EL (cell line): Measurements from ENCODE around the gene DFFB.
"Not testable (repeated sequence)": the region's sequence is repeated elsewhere in the genome, so short reads cannot be mapped to it uniquely, and the experiment has no call there.

ENCODE experiments used
- DNase-seq: peaks from one replicate; pipeline ENCODE4 v3.0.0-alpha.2; 2016

Gene DFFB

GRCh38 chr1:3911981-3912808 lies 54.9 kb downstream of the DFFB start:
- DNase-seq = no peak

DNA sequence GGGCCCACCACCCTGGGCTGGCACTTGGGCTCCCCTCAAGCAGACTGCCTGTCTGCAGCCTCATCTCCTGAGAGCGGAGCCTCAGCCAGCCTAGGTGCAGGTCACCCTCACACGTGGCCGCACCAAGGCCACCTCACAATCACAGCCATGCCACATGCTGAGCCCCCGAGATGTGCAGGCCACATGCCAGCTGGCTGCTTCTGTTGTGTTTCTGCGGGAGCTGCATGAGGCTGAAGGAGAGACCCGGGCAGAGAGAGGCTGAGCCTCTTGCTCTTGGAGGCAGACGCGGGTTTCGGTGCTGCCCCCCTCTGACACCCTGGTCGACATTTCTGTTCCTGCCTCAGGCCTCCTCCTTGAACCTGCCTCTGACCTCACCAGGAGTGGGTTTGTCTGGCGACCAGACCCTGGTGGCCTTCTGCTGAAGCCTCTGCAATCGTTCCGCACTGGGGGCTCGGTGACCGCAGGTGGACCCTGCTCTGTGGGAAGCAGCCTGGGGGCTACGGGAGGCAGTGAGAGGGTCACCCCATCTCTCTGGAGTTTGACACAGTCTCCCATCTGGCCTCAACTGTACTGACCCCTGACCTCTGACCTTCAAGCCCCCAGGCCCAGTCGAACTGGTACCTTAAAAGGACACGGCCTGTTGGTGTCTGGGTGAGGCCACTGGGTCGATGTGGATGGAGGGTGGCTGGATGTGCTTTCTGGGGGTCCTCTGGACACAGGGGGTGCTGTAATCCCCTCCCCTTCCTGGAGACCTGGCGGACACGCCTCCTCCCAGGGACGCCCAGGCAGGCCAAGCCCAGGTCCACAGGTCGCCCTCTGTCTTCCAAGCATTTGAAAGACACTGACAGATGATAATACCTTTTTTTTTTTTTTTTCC lies 55.8 kb downstream of the DFFB start:
- DNase-seq = no peak

GRCh38 chr1:3914331-3914851 lies 57.1 kb downstream of the DFFB start:
- no peak for DNase-seq

DNA sequence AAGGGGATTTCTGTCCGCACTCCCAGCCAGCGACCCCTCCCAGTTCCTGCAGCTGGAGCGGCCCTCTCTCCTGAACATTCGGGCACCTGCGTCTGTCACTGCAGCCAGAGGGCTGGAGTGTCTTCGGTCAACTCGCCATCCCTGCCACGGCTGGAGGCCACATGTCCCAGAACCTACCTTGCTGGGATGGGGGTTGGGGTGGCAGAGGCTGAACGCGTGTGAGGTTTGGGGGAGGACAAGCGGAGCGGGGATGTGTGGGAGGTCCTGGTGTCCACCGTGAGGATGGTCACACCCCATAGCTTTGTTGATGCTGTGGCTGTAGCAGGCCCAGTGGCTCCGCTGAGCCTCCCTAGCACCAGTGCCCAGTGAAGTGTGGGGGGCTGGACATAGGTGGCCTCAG lies 57.6 kb downstream of the DFFB start:
- no peak for DNase-seq

GRCh38 chr1:3915551-3916121 lies 58.4 kb downstream of the DFFB start:
- no peak for DNase-seq

DNA sequence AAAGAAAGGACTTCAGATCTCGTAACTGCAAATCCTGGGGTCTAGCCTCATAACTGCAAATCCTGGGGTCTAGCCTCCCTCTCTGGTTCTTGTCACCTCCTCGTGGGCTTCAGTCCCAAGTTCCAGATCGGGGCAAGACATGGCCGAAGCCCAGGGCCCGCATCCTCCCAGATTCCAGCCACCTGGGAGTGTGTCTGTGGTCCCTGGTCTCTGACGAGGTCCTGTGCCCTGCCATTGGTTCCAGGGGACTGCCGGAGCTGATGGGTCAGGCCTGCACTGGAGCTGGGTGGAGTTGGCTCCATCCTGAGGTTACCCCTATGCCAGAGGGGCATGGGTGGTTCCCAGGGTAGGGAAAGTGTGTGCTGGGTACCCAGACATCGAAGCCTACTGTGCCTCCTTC lies 60.5 kb downstream of the DFFB start:
- DNase-seq = no peak

GRCh38 chr1:3918359-3918758 lies 61.1 kb downstream of the DFFB start:
- not testable (repeated sequence) for DNase-seq

- DNase-seq = no peak
Observed at GRCh38 chr1:3918966-3919611, 61.8 kb downstream of the DFFB start.

DNA sequence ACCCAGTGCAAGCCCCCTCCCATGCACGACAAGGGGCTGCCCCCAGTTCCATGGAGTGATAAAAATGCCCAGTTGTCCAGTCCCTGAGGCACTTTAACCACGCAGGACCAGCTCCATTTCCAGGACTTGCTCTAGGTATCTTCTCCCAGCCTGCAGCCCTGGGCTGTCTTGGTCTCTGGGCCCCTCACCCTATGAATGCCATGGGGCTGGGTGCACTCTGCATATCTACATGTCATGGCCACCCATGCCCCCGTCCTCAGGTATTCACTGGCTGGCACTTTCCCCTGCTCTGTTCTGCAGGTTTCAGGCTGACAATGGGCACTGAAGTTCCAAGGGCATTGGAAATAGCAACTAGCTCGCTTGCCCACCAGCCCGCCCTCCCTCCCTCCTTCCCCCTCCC lies 62.4 kb downstream of the DFFB start:
- no peak for DNase-seq

DNA sequence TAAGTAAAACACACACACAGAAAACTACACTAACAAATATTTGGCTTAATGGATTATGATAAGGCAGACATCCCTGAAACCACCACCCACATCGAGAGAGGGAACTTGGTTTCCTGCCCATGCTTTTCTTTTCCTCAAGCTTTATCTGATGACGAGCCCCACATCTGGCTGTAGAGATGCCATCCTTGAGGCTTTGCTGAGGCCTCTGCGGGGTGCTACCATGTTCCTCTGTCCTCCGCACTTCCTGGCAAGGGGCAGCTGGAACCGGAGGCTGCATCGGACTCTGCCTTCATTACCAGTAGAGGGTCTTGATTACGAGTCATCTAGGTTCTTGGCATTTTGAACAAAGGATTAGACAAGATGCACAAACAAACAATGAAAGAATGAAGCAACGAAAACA lies 64.5 kb downstream of the DFFB start:
- DNase-seq = no peak

DNA sequence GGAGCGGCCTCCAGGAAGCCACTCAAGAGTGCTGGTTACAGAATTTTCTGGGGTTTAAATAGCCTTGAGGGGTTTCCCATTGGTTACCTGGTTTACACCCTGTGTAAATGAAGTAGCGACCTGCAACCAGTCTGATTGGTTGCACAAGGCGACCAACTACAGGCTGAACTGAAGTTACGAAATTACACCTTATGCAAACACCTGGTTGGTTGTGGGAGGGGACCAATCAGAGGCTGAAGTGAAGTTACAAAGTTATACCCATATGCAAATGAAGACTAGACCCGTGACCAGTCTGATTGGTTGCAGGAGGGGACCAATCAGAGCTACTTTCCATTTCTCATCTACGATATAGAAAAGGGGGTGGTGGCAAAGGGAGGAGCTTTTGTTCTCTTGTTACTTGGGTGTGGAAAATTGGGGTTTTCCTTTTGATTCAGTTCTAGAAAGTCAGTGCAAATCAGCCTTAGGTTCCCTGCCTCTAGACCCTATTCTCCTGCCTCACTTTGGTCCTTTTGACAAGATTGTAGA lies 65.0 kb downstream of the DFFB start:
- no peak for DNase-seq

DNA sequence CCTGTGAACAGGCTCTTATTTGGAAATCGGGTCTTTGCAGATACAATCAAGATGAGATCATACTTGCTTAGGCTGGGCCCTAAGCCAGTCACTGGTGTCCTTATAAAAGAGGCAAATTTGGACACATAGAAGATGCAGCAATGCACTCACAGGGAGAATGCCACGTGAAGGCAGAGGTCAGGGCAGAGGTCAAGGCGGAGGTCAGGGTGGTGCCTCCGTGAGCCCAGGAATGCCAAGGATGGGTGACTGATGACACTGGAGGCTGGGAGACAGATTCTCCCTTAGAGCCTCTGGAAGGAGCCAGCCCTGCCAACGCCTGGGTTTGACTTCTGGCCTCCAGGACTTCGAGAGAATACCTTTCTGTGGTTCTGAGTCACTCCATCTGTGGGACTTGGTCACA lies 65.6 kb downstream of the DFFB start:
- DNase-seq = no peak

DNA sequence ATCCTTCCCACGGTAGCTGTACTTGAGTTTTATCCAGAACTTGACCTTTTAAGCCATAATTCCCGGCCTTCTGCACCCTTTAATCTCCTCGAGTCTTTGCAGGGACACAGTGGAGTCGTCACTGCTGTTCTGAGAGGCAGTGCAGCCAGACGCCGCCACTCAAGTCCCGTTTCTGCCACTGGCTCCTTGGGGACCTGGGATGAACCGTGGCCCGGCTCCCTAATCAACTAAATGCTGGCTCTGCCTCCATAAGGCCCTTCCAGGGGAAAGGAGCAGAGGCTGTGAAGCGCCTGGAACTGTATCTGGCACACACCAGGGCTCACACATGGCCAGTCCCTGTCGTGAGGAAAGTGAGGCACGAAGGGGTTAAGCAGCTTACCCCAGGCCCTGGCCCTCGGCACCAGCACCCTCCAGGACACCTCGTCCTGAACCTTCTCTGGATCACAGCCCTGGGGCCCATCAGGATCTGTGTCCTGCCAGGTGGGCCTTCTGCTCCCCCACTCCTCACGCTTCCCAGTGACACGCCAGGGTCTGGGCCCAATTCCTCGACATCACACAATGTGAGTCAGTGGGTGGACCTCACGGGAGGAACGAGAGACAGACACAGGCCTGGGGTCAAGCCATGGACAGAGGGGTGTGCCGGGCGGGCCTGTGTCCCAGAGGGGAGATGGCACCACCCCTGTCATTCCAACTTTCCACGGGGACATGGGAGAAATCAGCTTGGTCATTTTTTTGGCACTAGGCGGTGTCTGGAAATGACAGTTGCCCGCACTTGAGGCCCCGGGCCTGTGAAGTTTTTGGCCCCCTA lies 66.3 kb downstream of the DFFB start:
- no peak for DNase-seq

- DNase-seq = no peak
Observed at GRCh38 chr1:3924186-3924824, 67.0 kb downstream of the DFFB start.

DNA sequence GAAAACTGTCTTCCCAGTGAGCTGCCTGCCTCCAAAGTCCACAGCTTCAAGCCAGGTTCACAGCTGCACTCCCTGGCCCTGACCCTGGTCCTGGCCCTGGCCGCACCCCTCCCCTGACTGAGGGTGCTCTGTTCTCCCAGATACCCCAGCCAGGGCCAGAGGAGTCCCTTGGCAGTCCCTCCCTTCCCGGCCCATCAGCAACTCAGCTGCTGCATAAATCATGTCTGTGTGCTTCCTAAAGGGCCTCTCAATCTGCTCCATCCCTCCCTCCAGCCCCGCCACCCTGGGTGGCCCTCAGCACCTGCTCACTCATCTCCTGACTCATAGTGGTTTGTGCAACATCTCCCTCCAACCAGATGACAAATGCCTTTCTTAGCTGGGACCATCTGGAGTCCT lies 67.5 kb downstream of the DFFB start:
- DNase-seq = no peak

DNA sequence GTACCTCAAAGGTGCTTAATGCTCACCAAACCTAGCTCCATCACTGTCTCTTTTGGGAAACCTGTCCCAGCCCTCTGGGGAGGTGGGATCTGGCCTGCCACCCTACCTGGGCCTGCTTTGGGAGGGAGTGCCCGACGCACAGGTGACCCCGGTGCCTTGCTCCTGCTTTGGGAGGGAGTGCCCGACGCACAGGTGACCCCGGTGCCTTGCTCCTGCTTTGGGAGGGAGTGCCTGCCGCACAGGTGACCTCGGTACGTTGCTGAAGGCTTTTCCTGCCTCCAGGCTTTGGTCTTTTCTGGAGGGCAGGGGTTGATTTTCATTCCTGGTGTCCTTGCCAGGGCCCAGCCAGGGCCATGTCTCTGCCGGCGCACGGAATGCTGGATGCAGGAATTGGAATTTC lies 68.0 kb downstream of the DFFB start:
- no peak for DNase-seq

DNA sequence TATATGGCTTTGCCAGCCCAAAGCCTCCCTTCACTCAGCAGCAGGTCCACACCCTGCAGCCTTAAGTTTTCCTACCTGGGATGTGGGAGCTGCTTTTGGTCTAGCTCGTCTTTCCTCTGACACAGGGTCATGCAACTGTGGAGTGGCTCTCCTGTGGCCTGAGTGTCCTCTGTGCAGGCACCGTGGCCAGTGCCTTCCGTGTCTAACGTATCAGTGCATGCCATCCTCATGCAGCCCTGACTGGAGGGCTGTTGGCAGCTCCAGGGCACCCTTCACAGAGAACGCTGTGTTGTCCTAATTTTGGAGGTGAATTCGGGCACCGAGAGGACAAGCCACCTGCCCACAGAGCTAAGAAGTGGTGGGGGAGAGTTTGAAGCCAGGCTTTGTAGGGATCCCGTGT lies 68.5 kb downstream of the DFFB start:
- DNase-seq = no peak

DNA sequence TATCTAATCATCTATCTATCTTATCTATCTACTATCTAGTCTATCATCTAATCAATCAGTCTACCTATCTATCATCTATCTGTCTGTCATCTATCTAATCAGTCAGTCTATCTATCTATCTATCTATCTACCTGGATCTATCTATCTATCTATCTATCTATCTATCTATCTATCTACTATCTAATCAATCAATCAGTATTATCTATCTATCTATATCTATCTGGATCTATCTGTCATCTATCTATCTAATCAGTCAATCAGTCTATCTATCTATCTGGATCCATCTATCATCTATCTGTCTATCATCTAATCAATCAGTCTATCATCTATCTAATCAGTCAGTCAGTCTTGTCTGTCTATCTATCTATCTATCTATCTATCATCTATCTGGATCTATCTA lies 69.7 kb downstream of the DFFB start:
- no peak for DNase-seq

- no peak for DNase-seq
Observed at GRCh38 chr1:3928586-3928985, 71.3 kb downstream of the DFFB start.

GRCh38 chr1:3929126-3929525 lies 71.8 kb downstream of the DFFB start:
- DNase-seq = no peak

DNA sequence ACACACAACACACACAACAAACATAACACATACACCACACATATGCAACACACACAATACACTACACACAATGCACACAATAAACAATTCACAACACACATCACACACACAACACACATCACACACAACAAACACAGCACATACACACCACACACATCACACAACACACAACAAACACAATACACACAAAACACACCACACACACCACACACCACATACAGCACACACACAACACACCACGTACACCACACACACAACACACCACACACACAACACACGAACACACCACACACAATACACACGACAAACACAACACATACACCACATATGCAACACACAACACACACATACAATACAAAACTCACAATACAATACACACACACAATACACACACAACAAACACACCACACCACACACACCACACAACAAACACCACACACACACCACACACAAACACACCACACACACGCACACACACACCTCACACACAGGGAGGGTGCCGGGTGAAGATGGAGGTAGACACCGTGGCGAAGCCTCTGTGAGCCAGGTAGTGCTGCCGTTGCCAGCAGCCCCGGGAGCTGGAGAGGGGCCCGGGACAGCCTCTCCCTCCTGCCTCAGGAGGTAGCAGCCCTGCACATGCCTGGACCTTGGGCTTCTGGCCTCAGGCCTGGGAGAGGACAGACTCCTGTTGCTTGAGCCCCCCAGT lies 73.2 kb downstream of the DFFB start:
- no peak for DNase-seq
